Fibroblast of mammary gland (primary cell): Measurements from ENCODE around the gene ST13.
"Not testable (repeated sequence)": the region's sequence is repeated elsewhere in the genome, so short reads cannot be mapped to it uniquely, and the experiment has no call there.

Experiments used
- DNase-seq: peaks from one replicate; pipeline ENCODE4 v3.0.0-alpha.2; 2010; ENCODE audit warnings: low read depth
- H3K4me3 ChIP-seq: 2 replicates; pipeline ENCODE4 v1.5.1; 2011; ENCODE audit warnings: low read depth, mild to moderate bottlenecking, low read length, moderate library complexity; ENCODE audit not compliant: control insufficient read depth
- CTCF ChIP-seq: conservative IDR thresholded peaks from 2 replicates; pipeline ENCODE4 v1.5.1; 2011; ENCODE audit warnings: low read depth, low read length, inconsistent platforms; ENCODE audit not compliant: control insufficient read depth, insufficient read depth

ST13 gene

DNA sequence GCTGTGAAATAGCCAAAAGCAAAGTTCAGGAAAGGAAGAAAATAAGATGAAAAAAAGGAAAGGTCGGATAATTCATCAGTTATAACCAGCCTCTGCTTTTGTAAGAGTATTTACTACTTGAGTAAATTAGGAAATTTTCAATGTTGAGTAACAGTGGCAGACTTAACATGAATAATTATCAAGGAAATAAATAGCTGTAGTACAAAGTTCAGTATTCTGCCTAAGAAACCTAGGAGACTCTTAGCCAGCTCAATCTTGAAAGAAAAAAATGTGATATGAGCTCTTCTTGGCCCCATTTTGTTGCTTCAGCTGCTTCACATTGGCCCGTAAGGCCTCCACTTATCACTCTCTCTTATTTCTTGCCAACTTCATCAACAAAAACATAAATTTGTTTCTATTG is 22.5 kb upstream of the ST13 start:
- no peak overlapping the region for H3K4me3 ChIP-seq
- no peak for DNase-seq
- no peak for TF ChIP-seq CTCF

- no peak for TF ChIP-seq CTCF
- no peak for DNase-seq
- H3K4me3 ChIP-seq, result no peak overlapping the region
These were observed 21.0 kb upstream of the ST13 start for GRCh38 chr22:40877488-40877887.

DNA sequence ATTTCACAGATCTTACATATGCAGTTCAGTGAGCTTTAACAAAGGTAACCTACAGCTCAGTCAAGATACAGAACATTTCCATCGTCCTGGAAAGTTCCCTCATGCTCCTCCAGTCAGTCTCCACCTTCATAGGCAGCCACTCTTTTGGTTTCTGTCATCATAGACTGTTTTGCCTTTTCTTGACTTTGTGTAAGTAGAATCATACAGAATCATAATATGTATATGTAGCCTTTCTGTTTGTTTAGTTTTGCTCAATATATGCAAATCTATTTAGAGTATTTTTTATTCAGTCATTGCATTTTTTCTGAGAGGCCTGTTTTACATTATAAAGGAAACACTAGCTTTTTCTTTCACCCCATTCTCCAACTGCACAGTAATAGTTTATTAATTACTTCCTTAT is 20.5 kb upstream of the ST13 start:
- DNase-seq, result no peak
- no peak for TF ChIP-seq CTCF
- H3K4me3 ChIP-seq, result no peak overlapping the region

DNA sequence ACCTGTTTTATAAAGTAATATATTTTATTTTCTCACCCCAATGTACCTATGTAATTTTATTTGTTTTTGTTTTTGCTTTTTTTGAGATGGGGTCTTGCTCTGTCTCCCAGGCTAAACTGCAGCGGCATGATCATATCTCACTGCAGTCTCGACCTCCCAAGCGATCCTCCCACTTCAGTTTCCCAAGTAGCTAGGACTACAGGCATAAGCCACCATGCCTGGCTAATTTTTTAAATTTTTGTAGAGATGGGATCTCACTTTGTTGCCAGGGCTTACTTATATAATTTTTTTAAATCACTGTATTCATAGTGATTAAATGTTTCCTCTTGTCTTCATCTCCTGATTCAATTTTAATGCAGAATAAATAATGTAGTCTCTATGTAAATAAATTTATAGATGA is 18.7 kb upstream of the ST13 start:
- DNase-seq, result no peak
- no peak overlapping the region for H3K4me3 ChIP-seq
- TF ChIP-seq CTCF, result no peak

- H3K4me3 ChIP-seq, result no peak overlapping the region
- DNase-seq, result no peak
- TF ChIP-seq CTCF, result no peak
These were observed 17.6 kb upstream of the ST13 start for GRCh38 chr22:40874016-40874415.

GRCh38 chr22:40868379-40868778 is 11.9 kb upstream of the ST13 start:
- not testable (repeated sequence) for H3K4me3 ChIP-seq, DNase-seq

DNA sequence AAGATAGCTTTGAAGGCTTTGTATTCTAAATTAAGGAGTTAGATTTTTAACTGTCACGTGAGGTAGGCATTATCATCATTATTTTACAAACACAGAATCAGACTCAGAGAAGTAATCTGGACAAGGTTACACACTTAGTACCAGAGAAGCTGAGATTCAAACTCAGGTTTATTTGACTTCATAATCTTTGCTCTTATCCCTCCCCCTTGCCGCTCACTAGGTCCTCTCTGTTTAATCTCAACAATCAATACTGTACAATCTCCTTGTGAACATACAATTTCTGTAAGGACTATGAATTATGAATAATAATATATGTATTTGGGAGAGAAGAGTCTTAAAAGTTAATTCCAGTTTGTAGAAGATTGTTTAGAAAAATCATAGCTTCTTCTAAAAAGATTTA is 10.7 kb upstream of the ST13 start:
- no peak for TF ChIP-seq CTCF
- no peak for DNase-seq
- H3K4me3 ChIP-seq, result no peak overlapping the region

GRCh38 chr22:40862537-40862936 is 6.1 kb upstream of the ST13 start:
- DNase-seq, result no peak
- no peak overlapping the region for H3K4me3 ChIP-seq
- no peak for TF ChIP-seq CTCF
